Natural killer cell (primary cell): ENCODE measurements around the gene PPP4R1. TPM values are rescaled to one million over a fixed set of nuclear protein-coding genes. Genes with fewer than 3 reads are reported as not detected.

Source experiments
- ATAC-seq, 3 donors: fragments of 150-1000 bp in 2 of 3; fragments of 200-7000 bp in 1 of 3; cut with Tn5 transposase; 1 replicate in 1 of 3; 2 replicates in 2 of 3; pipeline ENCODE4 v1.10.0; 2021; ENCODE audit warnings: mild to moderate bottlenecking in 2 of 3, moderate library complexity in 2 of 3
- DNase-seq, 2 donors: peaks; one replicate each; pipeline versions ENCODE4 v3.0.0 to v3.0.0-alpha.2; 2013 to 2021; ENCODE audit warnings: mixed read lengths in 1 of 2
- H3K27ac ChIP-seq: one replicate; pipeline ENCODE4 v1.5.1; 2013; ENCODE audit warnings: mild to moderate bottlenecking, low read length
- H3K27me3 ChIP-seq: one replicate; pipeline ENCODE4 v1.6.1; 2013; ENCODE audit warnings: low read length; ENCODE audit not compliant: control insufficient read depth, insufficient read depth
- H3K36me3 ChIP-seq: one replicate; pipeline ENCODE4 v1.6.1; 2013; ENCODE audit warnings: low read length; ENCODE audit not compliant: control insufficient read depth, insufficient read depth
- H3K4me1 ChIP-seq: one replicate; pipeline ENCODE4 v1.6.1; 2013; ENCODE audit warnings: low read length; ENCODE audit not compliant: control insufficient read depth, insufficient read depth
- H3K4me3 ChIP-seq: one replicate; pipeline ENCODE4 v1.5.1; 2013; ENCODE audit warnings: low read length
- H3K9me3 ChIP-seq: one replicate; pipeline ENCODE4 v1.6.1; 2013; ENCODE audit warnings: low read length; ENCODE audit not compliant: control insufficient read depth, insufficient read depth
- H3K27ac Mint-ChIP-seq, 2 donors: one replicate each; pipeline ENCODE4 v1.8.0; 2022; ENCODE audit warnings: mild to moderate bottlenecking in 2 of 2, mixed read lengths in 2 of 2, moderate library complexity in 1 of 2
- H3K27me3 Mint-ChIP-seq, 2 donors: one replicate each; pipeline ENCODE4 v1.8.0; 2022; ENCODE audit warnings: low read depth in 2 of 2, mixed read lengths in 2 of 2
- H3K36me3 Mint-ChIP-seq: one replicate; pipeline ENCODE4 v1.8.0; 2022; ENCODE audit warnings: mixed read lengths
- H3K4me1 Mint-ChIP-seq, 2 donors: one replicate each; pipeline ENCODE4 v1.8.0; 2022; ENCODE audit warnings: mixed read lengths in 2 of 2
- H3K4me3 Mint-ChIP-seq: one replicate; pipeline ENCODE4 v1.8.0; 2022; ENCODE audit warnings: mild to moderate bottlenecking, moderate library complexity, mixed read lengths
- H3K9me3 Mint-ChIP-seq, 2 donors: one replicate each; pipeline ENCODE4 v1.8.0; 2022; ENCODE audit warnings: mixed read lengths in 2 of 2
- WGBS: methylation state at CpG from one replicate; pipeline ENCODE4 v1.1.7; 2013; ENCODE audit warnings: missing lambda C conversion rate; ENCODE audit not compliant: insufficient coverage; 5-methylcytosine and 5-hydroxymethylcytosine counted together
- intact Hi-C: fragments of 100-400 bp; cut with micrococcal nuclease; formaldehyde crosslinking; loops from one replicate; pipeline ENCODE4 v1.14.2; 2022
- total RNA-seq, 4 donors: library from RNA; stranded (reverse); fragments of 120-200 nt in 1 of 4; gene quantifications; one replicate each; pipeline versions ENCODE4 v1.2.3 to v1.2.4, GENCODE V29; 2013 to 2022
- TF ChIP-seq, protein P1 (sequence below): fragments of 200-600 bp; IDR thresholded peaks from one replicate; pipeline ENCODE4 v1.8.0; 2022; ENCODE audit warnings: antibody characterized with exemption

The PPP4R1 gene
- total RNA-seq, 3 donors from 2014 or later (not counting 1 experiment from before 2014, with no cell fraction given) = 60.5 to 108 (median 72.6) TPM

DNA sequence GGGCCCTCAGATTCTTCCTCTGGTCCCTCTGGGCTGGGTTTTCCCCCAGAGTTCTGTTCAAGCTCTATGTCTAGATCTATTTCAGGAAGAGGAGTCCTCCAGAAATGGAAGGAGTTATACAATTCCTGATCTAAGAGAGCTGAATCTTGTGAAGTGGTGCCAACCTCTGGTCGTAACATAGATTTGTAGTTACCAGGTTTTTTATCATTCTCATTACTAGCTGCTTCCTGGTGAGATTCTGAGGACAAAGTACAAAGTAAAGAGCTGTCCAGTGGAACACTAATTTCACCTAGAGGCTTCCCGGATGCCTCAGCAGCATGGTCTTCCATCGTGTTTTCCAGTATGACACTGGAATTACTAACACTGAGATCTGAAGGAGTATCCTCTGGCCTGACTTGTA lies 44.1 kb downstream of the PPP4R1 start:
- H3K27ac Mint-ChIP-seq = no peak overlapping the region
- TF ChIP-seq, protein P1, sequence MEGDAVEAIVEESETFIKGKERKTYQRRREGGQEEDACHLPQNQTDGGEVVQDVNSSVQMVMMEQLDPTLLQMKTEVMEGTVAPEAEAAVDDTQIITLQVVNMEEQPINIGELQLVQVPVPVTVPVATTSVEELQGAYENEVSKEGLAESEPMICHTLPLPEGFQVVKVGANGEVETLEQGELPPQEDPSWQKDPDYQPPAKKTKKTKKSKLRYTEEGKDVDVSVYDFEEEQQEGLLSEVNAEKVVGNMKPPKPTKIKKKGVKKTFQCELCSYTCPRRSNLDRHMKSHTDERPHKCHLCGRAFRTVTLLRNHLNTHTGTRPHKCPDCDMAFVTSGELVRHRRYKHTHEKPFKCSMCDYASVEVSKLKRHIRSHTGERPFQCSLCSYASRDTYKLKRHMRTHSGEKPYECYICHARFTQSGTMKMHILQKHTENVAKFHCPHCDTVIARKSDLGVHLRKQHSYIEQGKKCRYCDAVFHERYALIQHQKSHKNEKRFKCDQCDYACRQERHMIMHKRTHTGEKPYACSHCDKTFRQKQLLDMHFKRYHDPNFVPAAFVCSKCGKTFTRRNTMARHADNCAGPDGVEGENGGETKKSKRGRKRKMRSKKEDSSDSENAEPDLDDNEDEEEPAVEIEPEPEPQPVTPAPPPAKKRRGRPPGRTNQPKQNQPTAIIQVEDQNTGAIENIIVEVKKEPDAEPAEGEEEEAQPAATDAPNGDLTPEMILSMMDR = no peak

DNA sequence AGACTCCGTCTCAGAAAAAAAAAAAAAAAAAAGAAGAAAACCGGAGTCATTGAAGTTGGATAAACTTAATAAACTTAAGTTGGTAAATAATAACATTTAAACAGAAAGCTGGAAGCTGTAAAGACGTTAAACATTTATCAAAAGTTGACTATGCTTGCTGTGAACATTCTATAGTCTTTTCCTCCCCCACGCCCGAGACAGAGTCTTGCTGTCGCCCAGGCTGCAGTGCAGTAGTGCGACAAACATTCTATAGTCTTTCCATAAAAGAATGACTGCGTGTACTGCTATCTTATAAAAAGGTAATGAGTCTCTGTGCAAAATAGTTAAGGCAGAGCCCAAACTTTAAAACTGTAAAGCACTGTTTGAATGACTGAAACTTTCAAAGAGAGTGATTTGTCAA lies 45.2 kb downstream of the PPP4R1 start:
- Histone ChIP-seq H3K4me1 (no peaks in the 10 kb centered on the region), H3K27me3 (no peaks in the 10 kb centered on the region), H3K4me3 (no peak overlapping the region), H3K9me3 (no peaks in the 10 kb centered on the region), H3K36me3 (peaks cover 28% of the 10 kb centered on the region), H3K27ac (no peak overlapping the region)
- 90% methylated on average over 7 of the region's 8 CpGs for WGBS
- Mint-ChIP-seq H3K4me1 (no peaks in the 10 kb centered on the region), H3K36me3 (peaks cover 18% of the 10 kb centered on the region), H3K9me3 (no peaks in the 10 kb centered on the region), H3K4me3 (no peak overlapping the region), H3K27ac (no peak overlapping the region), H3K27me3 (no peaks in the 10 kb centered on the region)
- intact Hi-C loops = no loop called here
- TF ChIP-seq, protein P1 = no peak
- ATAC-seq (no peak), DNase-seq (no peak)

More for the DNA sequence above, 44.1 kb downstream of the PPP4R1 start:
- intact Hi-C loops = no loop called here
- H3K4me3 Mint-ChIP-seq = no peak overlapping the region
- no peaks in the 10 kb centered on the region for H3K27me3 ChIP-seq
- H3K27me3 Mint-ChIP-seq = no peaks in the 10 kb centered on the region
- H3K9me3 Mint-ChIP-seq = no peaks in the 10 kb centered on the region
- no peaks in the 10 kb centered on the region for H3K4me1 ChIP-seq
- no peaks in the 10 kb centered on the region for H3K4me1 Mint-ChIP-seq
- no peak overlapping the region for H3K4me3 ChIP-seq
- ATAC-seq (no peak), DNase-seq (no peak)
- no peaks in the 10 kb centered on the region for H3K9me3 ChIP-seq
- H3K36me3 Mint-ChIP-seq = peaks cover 18% of the 10 kb centered on the region
- 95% methylated on average over 3 of the region's 3 CpGs for WGBS
- peaks cover 32% of the 10 kb centered on the region for H3K36me3 ChIP-seq
- H3K27ac ChIP-seq = no peak overlapping the region

DNA sequence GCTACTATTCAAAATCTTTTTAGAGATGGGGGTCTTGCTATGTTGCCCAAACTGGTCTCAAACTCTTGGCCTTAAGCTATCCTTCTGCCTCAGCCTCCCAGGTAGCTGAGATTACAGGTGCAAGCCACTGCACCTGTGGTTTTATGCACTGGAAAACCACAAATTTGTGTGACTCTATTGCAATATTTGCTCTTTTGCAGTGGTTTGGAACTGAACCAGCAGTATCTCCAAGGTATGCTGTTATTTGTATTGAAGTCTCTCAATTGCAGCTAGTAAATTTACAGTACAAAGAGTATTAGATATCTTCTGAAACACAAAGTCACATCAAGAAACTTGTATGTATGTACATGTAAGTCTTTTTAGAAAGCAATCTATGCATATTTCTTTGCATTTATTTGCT lies 46.2 kb downstream of the PPP4R1 start:
- no peak overlapping the region for H3K27ac Mint-ChIP-seq
- H3K27me3 ChIP-seq = no peaks in the 10 kb centered on the region
- peaks cover 23% of the 10 kb centered on the region for H3K36me3 ChIP-seq
- intact Hi-C loops = no loop called here
- peaks cover 18% of the 10 kb centered on the region for H3K36me3 Mint-ChIP-seq
- TF ChIP-seq, protein P1 = no peak
- H3K27me3 Mint-ChIP-seq = no peaks in the 10 kb centered on the region
- ATAC-seq = no peak
- no peak overlapping the region for H3K27ac ChIP-seq
- no peaks in the 10 kb centered on the region for H3K4me1 ChIP-seq
- H3K9me3 Mint-ChIP-seq = no peaks in the 10 kb centered on the region
- no peaks in the 10 kb centered on the region for H3K9me3 ChIP-seq
- no peak overlapping the region for H3K4me3 ChIP-seq
- no peak overlapping the region for H3K4me3 Mint-ChIP-seq
- H3K4me1 Mint-ChIP-seq = no peaks in the 10 kb centered on the region
- DNase-seq = no peak

DNA sequence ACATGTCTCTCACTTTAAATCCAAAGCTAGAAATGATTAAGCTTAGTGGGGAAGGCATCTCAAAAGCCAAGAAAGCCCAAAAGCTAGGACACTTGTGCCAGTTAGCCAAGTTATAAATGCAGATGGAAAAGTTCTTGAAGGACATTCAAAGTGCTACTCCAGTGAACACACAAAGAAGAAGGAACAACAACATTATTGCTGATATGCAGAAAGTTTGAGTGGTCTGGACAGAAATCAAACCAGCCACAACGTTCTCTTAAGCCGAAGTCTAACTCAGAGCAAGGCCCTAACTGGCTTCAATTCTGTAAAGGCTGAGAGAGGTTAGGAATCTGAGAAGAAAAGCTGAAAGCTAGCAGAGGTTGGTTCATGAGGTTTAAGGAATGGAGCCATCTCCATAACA lies 49.0 kb downstream of the PPP4R1 start:
- TF ChIP-seq, protein P1 = no peak
- Mint-ChIP-seq H3K4me3 (no peak overlapping the region), H3K36me3 (peaks cover 15% of the 10 kb centered on the region), H3K27me3 (no peaks in the 10 kb centered on the region), H3K9me3 (no peaks in the 10 kb centered on the region), H3K27ac (no peak overlapping the region), H3K4me1 (no peaks in the 10 kb centered on the region)
- no peak overlapping the region for H3K27ac ChIP-seq
- peaks cover 38% of the 10 kb centered on the region for H3K36me3 ChIP-seq
- H3K4me1 ChIP-seq = no peaks in the 10 kb centered on the region
- no peaks in the 10 kb centered on the region for H3K27me3 ChIP-seq
- no peak for DNase-seq
- H3K4me3 ChIP-seq = no peak overlapping the region
- no peaks in the 10 kb centered on the region for H3K9me3 ChIP-seq
- WGBS = 100% methylated on average over 2 of the region's 2 CpGs
- no peak for ATAC-seq
- intact Hi-C loops = no loop called here
